Ascending aorta (tissue), 2 donors: Measurements from ENCODE around the gene SH3BP2. TPM values are rescaled to one million over a fixed set of nuclear protein-coding genes. Genes with fewer than 3 reads are reported as not detected.

Experiments used
- DNase-seq, 2 donors: peaks; one replicate each; pipeline ENCODE4 v3.0.0-alpha.2; 2019; ENCODE audit warnings: low spot score in 2 of 2
- H3K27ac ChIP-seq, 2 donors: fragments of 200-600 bp; sonication (generic); one replicate each; pipeline ENCODE4 v1.5.1; 2016 to 2017; ENCODE audit warnings: mild to moderate bottlenecking in 1 of 2
- H3K27me3 ChIP-seq: fragments of 200-600 bp; sonication (generic); one replicate; pipeline ENCODE4 v1.5.1; 2017
- H3K36me3 ChIP-seq, 2 donors: fragments of 200-600 bp; sonication (generic); one replicate each; pipeline ENCODE4 v1.5.1; 2016
- H3K4me1 ChIP-seq, 2 donors: fragments of 200-600 bp; sonication (generic); one replicate each; pipeline ENCODE4 v1.5.1; 2016 to 2017; ENCODE audit warnings: mild to moderate bottlenecking in 1 of 2
- H3K4me3 ChIP-seq, 2 donors: fragments of 200-600 bp; sonication (generic); one replicate each; pipeline ENCODE4 v1.5.1; 2016 to 2017; ENCODE audit warnings: mild to moderate bottlenecking in 1 of 2
- H3K9me3 ChIP-seq, 2 donors: fragments of 200-600 bp; sonication (generic); one replicate each; pipeline ENCODE4 v1.5.1; 2016
- intact Hi-C: fragments of 100-400 bp; cut with DNase I; formaldehyde crosslinking; loops from one replicate; pipeline ENCODE4 v1.15.1; 2023
- total RNA-seq: library from RNA; depleted of rRNA; stranded (reverse); fragments of >200 nt; gene quantifications from one replicate; pipeline ENCODE4 v1.1.0, GENCODE V29; 2016
- TF ChIP-seq, protein P1 (sequence below), 3 experiments: fragments of 200-600 bp in 2 of 3; fragments of 450-650 bp in 1 of 3; sonication (generic) in 2 of 3; IDR thresholded peaks; one replicate each; pipeline ENCODE4 v1.5.1; 2016 to 2019; ENCODE audit warnings: antibody characterized with exemption in 3 of 3, mild to moderate bottlenecking in 1 of 3, moderate library complexity in 1 of 3

Gene SH3BP2
- total RNA-seq, 1 donor from 2014 or later: 70.6 TPM

DNA sequence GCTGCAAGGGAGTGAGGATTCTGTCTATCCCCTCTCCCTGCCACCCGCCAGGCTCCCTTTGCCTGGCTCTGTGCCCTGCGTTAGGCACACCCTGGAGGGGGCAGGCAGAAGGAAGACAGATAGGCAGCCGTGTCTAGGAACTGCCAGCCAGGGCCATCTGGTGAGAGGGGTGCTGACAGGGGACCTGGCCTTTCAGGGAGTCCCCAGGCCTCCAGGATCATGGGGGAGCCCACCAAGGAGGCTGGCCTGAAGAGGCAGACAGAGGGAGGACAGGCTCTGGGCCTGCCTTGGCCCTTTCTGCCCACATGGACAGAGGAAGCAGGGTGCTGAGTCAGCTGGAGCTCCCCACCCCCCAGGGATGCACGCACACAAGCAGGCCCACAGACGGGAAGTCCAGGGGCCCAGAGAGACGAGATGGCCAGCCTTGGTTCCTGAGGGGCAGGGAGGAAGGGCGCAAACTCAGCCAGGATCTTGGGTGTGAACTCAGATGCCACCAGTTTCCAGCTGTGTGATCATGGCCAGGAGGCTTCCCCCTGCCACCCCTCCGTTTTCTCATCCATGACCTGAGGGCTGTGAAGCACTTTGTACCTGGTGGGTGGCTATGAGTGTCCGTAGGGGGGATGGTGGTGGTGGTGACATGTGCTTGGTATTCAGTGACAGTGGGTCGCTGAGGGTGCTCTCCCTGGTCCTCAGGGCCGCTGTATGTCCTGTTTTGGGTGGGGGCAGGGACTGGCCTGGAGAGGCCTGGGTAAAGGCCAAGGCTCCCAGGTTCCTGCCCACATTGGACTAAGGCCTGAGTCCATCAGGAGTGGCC lies 1.8 kb downstream of the SH3BP2 start:
- peak overlapping the region in 1 of 2 donors; percentile 87 for H3K4me3 ChIP-seq
- TF ChIP-seq, protein P1, sequence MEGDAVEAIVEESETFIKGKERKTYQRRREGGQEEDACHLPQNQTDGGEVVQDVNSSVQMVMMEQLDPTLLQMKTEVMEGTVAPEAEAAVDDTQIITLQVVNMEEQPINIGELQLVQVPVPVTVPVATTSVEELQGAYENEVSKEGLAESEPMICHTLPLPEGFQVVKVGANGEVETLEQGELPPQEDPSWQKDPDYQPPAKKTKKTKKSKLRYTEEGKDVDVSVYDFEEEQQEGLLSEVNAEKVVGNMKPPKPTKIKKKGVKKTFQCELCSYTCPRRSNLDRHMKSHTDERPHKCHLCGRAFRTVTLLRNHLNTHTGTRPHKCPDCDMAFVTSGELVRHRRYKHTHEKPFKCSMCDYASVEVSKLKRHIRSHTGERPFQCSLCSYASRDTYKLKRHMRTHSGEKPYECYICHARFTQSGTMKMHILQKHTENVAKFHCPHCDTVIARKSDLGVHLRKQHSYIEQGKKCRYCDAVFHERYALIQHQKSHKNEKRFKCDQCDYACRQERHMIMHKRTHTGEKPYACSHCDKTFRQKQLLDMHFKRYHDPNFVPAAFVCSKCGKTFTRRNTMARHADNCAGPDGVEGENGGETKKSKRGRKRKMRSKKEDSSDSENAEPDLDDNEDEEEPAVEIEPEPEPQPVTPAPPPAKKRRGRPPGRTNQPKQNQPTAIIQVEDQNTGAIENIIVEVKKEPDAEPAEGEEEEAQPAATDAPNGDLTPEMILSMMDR (IDR thresholded peaks at IDR 0.05): no peak
- H3K36me3 ChIP-seq: no peaks in the 10 kb centered on the region
- peaks cover 10 to 18% of the 10 kb centered on the region in 2 donors for H3K4me1 ChIP-seq
- intact Hi-C loops: loop anchor here (5.0 kb wide), 1 partner anchor 48 kb away; the partner anchor contains the start of gene ADD1
- no peaks in the 10 kb centered on the region for H3K27me3 ChIP-seq
- peak; percentile 17 to 79 for DNase-seq
- peak overlapping the region; percentile 47 to 61 for H3K27ac ChIP-seq
- no peaks in the 10 kb centered on the region for H3K9me3 ChIP-seq

DNA sequence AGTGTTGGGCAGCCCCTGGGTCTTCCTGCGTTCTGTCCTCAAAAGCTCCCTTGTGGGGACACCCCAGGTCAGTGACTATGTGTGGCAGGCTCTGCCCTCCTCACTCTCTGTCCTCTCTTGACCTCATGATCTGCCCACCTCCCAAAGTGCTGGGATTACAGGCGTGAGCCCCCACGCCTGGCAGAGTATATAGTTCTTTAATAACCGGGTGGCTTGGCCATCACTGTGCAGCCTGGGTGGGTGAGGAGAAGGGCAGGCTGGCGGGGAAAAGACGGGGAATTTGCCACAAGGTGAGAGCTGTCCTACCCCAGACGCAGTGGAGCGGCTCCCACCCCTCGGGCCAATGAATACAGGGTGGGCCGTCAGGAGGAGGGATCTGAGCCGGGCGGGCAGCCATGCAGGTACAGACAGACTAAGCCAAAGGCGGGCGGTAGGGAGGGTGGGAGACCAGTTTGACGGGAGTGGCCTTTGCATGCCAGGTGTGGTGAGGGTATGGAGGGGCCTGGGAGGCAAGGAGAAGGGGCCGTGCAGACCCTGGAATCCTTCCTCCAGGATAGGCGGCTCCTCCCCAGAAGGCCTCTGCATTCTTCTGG lies 2.5 kb downstream of the SH3BP2 start:
- H3K4me1 ChIP-seq: peaks cover 16 to 20% of the 10 kb centered on the region in 2 donors

DNA sequence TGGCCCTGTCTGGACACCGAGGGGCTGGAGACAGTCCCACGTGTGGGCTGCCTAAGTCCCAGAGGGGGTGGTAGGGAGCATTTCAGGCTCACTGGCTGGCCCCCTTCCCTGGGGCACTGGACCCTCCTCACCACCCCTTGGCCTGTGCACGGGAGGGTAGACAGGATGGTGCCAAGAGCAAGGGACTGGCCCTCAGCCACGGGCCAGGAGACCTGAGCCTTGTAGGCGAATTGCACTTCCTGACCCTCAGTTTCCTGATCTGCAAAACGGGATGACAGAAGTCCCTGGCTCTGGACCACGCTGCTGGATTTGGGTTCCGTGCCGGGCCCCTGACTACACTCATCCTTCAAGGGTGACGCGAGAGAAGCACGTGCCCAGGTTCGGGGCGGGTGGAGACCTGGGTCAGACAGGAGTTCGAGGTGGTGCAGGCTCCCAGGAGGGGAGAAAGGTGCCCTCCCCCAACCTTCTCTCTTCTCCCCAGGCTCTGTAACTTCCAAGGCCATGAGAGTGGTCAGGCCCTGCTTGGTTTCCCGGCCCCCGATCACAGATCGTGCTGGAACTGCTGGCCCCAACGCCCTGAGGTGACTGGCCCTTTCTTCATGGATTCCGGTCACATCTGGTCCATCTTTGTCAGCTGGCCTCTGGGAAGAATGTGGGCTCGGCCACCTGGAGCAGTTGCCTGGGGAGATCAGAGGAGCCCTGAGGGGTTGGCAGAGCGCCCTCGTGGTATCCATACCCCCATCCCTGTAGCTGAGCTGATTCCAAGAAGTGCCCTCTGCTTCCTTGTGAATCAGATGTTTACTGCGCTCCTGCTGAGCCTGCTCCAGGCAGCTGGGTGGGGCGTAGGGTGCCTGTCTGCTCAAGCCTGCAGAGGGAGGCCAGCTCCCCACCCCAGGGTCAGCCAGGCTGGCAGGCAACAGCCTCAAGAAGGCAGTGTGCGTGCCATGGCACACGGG lies 3.3 kb downstream of the SH3BP2 start:
- peak in 1 of 2 donors; percentile 62 for DNase-seq
- TF ChIP-seq, protein P1 (IDR thresholded peaks at IDR 0.05): no peak
- intact Hi-C loops: no loop called here
- H3K27ac ChIP-seq: no peak overlapping the region
- no peaks in the 10 kb centered on the region for H3K36me3 ChIP-seq
- H3K27me3 ChIP-seq: no peaks in the 10 kb centered on the region
- no peak overlapping the region for H3K4me3 ChIP-seq
- peaks cover 17 to 28% of the 10 kb centered on the region in 2 donors for H3K4me1 ChIP-seq
- H3K9me3 ChIP-seq: no peaks in the 10 kb centered on the region

More for the DNA sequence above, 2.5 kb downstream of the SH3BP2 start:
- peak in 1 of 2 donors; percentile 63 for DNase-seq
- intact Hi-C loops: no loop called here
- H3K36me3 ChIP-seq: no peaks in the 10 kb centered on the region
- H3K27ac ChIP-seq: peak overlapping the region; percentile 15 to 26
- H3K4me3 ChIP-seq: no peak overlapping the region
- H3K9me3 ChIP-seq: no peaks in the 10 kb centered on the region
- TF ChIP-seq, protein P1 (IDR thresholded peaks at IDR 0.05): no peak
- H3K27me3 ChIP-seq: no peaks in the 10 kb centered on the region

DNA sequence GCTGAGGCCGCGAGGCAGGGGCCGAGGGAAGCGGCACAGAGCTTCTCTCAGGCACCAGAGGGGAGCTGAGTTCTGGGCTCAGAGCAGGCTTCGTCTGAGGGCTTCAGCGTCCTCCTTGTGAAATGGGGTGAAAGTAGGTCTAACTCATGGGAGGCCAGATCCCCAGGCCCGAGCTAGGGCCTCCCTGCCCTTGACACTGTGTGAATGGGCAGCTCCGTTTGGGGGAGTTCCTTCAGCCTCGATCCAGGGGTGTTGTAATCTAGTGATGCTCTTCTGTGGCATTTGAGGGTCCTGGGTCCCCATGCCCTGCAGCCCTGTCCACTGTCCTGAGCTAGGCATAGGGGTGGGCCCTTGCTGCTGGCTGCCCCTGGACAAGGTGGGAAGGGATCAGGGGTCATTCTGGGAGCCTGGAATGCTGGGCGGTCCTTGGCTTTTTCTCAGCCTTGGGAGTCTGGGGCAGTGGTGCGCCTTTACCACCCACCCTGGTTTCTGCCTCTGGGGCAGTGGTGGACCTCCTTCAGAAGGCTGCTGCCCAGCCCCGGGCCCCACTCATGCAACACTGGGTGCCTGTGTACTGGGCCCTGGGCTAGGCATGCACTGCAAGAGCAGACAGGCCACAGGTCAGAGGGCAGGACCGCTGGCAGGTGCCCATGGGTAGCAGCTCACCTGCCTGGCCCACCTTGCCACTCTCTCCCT lies 4.1 kb downstream of the SH3BP2 start:
- intact Hi-C loops: no loop called here
- Histone ChIP-seq H3K4me1 (peaks cover 18 to 35% of the 10 kb centered on the region in 2 donors), H3K4me3 (no peak overlapping the region)

More for the DNA sequence above, 4.1 kb downstream of the SH3BP2 start:
- Histone ChIP-seq H3K27ac (no peak overlapping the region), H3K9me3 (no peaks in the 10 kb centered on the region), H3K27me3 (no peaks in the 10 kb centered on the region), H3K36me3 (no peaks in the 10 kb centered on the region)
- DNase-seq: peak in 1 of 2 donors; percentile 60
- TF ChIP-seq, protein P1 (IDR thresholded peaks at IDR 0.05): no peak
